Measurements from ENCODE around the gene SULT2A1.
A peak's percentile ranks its signal among the peaks of the same experiment; 100 is the strongest.

Gene SULT2A1

DNA sequence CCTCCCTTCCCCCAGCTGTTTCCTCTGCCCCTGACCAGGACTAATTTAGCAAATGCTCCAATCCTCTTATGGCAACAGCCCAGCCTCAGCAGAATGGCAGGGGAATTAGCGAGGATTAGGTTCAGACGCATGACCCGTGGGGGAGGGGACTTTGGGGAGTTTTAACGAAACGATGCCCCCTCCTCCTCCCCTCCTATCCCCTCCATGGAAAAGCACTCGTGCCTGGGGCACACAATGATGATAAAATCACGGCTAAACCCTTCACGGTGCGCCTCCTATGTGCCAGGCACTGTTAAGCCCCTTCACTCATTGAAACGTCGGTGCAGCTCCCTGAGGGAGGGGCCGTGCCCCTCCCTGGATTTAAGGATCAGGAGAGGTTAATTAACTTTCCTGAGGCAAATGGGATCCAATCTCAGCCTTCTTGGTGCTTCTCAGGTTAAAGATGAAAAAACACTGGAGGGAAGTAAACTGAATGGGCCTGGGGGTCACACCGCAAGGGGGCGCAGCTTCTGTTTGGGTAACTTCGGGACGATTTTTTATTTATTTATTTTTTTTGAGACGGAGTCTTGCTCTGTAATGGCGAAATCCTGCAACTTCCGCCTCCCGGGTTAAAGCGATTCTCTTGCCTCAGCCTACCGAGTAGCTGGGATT, 37.2 kb downstream of the SULT2A1 start:
- Mint-ChIP-seq H3K27ac (no peak overlapping the region), H3K4me3 (no peak overlapping the region), H3K4me1 (peaks cover 17% of the 10 kb centered on the region), H3K36me3 (no peaks in the 10 kb centered on the region), H3K9me3 (no peaks in the 10 kb centered on the region), H3K27me3 (peaks cover 63% of the 10 kb centered on the region)
- peak; percentile 55 for DNase-seq
- CTCF ChIA-PET, result interaction anchor here (1.0 to 1.5 kb wide), 4 partner anchors 9 to 22 kb away, joined by 3 to 6 read pairs (median 4); no protein-coding TSS in a partner anchor

GRCh38 chr19:47848425-47848822, 37.7 kb downstream of the SULT2A1 start:
- CTCF ChIA-PET, result interaction anchor here (1.1 to 1.5 kb wide), 2 partner anchors 15 to 21 kb away, joined by 3 to 6 read pairs; no protein-coding TSS in a partner anchor
- H3K36me3 Mint-ChIP-seq, result no peaks in the 10 kb centered on the region
- no peak overlapping the region for H3K27ac Mint-ChIP-seq
- H3K4me1 Mint-ChIP-seq, result peaks cover 14% of the 10 kb centered on the region
- H3K9me3 Mint-ChIP-seq, result no peaks in the 10 kb centered on the region
- H3K4me3 Mint-ChIP-seq, result no peak overlapping the region
- no peak for DNase-seq
- H3K27me3 Mint-ChIP-seq, result peaks cover 60% of the 10 kb centered on the region

- Mint-ChIP-seq H3K36me3 (no peaks in the 10 kb centered on the region), H3K27ac (no peak overlapping the region), H3K4me1 (no peaks in the 10 kb centered on the region), H3K4me3 (no peak overlapping the region), H3K9me3 (no peaks in the 10 kb centered on the region), H3K27me3 (peaks cover 26% of the 10 kb centered on the region)
- no peak for DNase-seq
- CTCF ChIA-PET, result no interaction called here
Measured at GRCh38 chr19:47842941-47843340, 43.2 kb downstream of the SULT2A1 start.

DNA sequence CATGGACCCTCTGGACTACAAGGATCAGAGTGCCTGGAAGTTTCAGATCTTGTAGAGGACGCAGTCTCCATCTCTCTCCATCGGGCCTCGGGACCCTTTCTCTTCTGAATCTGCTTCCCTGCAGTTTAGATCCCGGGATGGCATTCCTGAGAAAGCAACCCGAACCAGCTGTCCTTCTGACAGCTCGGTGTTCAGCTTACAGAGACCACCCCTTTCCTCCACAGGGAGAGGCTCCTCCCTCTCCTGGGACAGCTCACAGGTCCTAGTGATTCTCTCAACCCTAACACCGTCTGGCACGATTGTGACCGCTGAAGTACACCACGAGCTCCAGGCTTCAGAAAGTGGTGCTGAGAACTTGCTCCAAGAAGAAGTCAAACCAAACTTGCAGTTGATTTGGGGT, 46.2 kb downstream of the SULT2A1 start:
- Mint-ChIP-seq H3K4me3 (no peak overlapping the region), H3K27me3 (peaks cover 18% of the 10 kb centered on the region), H3K4me1 (no peaks in the 10 kb centered on the region), H3K9me3 (no peaks in the 10 kb centered on the region), H3K27ac (no peak overlapping the region), H3K36me3 (no peaks in the 10 kb centered on the region)
- no peak for DNase-seq
- CTCF ChIA-PET, result interaction anchor here (1.6 kb wide), 1 partner anchor 10 kb away, joined by 4 read pairs; no protein-coding TSS in a partner anchor

DNA sequence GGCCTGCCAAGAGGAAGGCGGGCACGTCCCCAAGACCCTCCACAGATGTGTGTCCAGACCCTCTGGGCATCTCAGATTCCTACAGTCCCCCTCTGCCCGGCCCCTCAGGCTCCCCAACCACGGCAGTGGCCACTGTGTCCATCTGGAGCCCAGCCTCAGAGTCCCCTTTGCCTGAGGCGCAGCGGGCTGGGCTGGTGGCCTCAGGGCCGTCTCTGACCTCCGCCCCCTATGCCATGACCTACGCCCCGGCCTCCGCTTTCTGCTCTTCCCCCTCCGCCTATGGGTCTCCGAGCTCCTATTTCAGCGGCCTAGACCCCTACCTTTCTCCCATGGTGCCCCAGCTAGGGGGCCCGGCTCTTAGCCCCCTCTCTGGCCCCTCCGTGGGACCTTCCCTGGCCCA, 46.7 kb downstream of the SULT2A1 start:
- DNase-seq, result no peak
- no peaks in the 10 kb centered on the region for H3K9me3 Mint-ChIP-seq
- H3K4me1 Mint-ChIP-seq, result no peaks in the 10 kb centered on the region
- H3K27me3 Mint-ChIP-seq, result peaks cover 18% of the 10 kb centered on the region
- CTCF ChIA-PET, result interaction anchor here (1.6 kb wide), 1 partner anchor 10 kb away, joined by 4 read pairs; no protein-coding TSS in a partner anchor
- no peak overlapping the region for H3K4me3 Mint-ChIP-seq
- no peaks in the 10 kb centered on the region for H3K36me3 Mint-ChIP-seq
- no peak overlapping the region for H3K27ac Mint-ChIP-seq

GRCh38 chr19:47836038-47836437, 50.1 kb downstream of the SULT2A1 start:
- CTCF ChIA-PET, result no interaction called here
- Mint-ChIP-seq H3K4me1 (no peaks in the 10 kb centered on the region), H3K36me3 (no peaks in the 10 kb centered on the region), H3K27ac (no peak overlapping the region), H3K27me3 (no peaks in the 10 kb centered on the region), H3K4me3 (no peak overlapping the region), H3K9me3 (no peaks in the 10 kb centered on the region)
- DNase-seq, result no peak

DNA sequence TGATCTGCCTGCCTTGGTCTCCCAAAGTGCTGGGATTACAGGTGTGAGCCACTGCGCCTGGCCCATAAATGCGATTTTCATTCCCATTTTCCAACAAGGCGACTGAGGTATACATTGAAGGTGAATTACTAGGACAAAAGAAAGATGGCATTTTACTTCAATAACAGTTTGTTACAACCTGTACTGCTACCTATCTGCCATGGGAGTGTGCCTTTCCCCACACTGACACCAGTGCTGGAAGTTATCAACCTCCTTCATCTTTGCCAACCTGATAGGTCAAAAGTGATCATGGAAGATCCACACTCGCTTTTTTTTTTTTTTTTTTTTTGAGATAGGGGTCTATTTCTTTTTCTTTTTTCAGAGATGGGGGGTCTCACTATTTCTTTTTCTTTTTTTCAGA, 53.4 kb downstream of the SULT2A1 start:
- no peaks in the 10 kb centered on the region for H3K9me3 Mint-ChIP-seq
- no peaks in the 10 kb centered on the region for H3K4me1 Mint-ChIP-seq
- CTCF ChIA-PET, result no interaction called here
- no peak overlapping the region for H3K27ac Mint-ChIP-seq
- no peaks in the 10 kb centered on the region for H3K36me3 Mint-ChIP-seq
- H3K4me3 Mint-ChIP-seq, result no peak overlapping the region
- no peaks in the 10 kb centered on the region for H3K27me3 Mint-ChIP-seq
- no peak for DNase-seq

DNA sequence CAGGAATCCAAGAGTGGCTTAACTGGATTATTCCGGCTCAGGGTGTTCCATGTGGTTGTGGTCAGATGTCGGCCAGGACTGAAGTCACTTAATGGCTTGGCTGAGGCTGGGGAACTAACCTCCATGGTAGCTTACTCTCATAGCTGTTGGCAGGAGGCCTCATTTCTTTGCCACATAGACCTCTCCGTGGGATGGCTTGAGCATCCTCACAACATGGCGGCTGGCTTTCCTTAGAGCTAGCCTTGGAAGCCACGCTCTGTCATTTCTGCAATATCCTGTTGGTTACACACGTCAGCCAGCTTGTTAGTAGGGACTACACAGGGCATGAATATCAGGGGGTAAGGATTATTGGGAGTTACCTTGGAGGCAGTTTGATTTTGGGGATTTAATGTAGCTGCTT, 59.3 kb downstream of the SULT2A1 start:
- Mint-ChIP-seq H3K9me3 (no peaks in the 10 kb centered on the region), H3K27me3 (peaks cover 13% of the 10 kb centered on the region), H3K4me1 (no peaks in the 10 kb centered on the region), H3K36me3 (no peaks in the 10 kb centered on the region), H3K4me3 (no peak overlapping the region), H3K27ac (no peak overlapping the region)
- DNase-seq, result no peak
- CTCF ChIA-PET, result interaction anchor here (1.1 to 1.6 kb wide), 2 partner anchors 12 to 23 kb away, joined by 3 read pairs; no protein-coding TSS in a partner anchor

- Mint-ChIP-seq H3K36me3 (no peaks in the 10 kb centered on the region), H3K27ac (no peak overlapping the region), H3K9me3 (no peaks in the 10 kb centered on the region), H3K27me3 (peaks cover 37% of the 10 kb centered on the region), H3K4me1 (peaks cover 3% of the 10 kb centered on the region), H3K4me3 (no peak overlapping the region)
- DNase-seq, result no peak
- CTCF ChIA-PET, result no interaction called here
Measured at GRCh38 chr19:47824396-47824795, 61.7 kb downstream of the SULT2A1 start.

DNA sequence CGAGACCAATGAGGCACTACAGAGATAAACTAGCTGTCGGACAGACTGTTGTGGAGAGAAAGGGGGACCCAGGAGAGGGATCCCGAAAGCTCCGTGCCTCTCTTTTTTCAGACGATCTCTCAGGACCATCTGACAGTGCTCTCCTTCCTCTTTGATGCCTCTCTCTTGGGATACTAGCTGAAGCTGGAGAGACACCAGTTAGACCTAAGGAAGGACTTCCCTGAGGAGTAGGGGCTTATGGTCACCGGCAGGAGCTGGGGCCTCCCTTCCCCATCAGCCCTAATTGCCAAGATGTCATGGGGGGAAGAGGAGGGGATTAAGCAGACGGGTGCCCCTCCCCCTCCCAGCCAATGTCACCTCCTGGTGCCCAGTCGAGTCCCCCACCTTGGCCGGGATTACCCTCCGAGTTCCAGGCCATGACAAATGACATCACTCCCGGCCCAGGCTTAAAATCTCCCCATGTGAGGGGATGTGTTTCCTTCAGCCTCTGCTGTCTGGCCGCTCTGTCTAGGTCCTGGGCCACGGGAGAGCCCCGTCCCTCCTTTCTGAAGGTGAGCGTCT, 64.6 kb downstream of the SULT2A1 start, which contains the start of gene CRX:
TSS of gene CRX (plus strand) at position 478 of the 561 bp plus-strand sequence. CDS start 12,507 bp downstream, outside the sequence.
- Mint-ChIP-seq H3K27ac (no peak within 1 kb of the TSS), H3K9me3 (no peaks in the 10 kb centered on the region), H3K27me3 (peaks cover 45% of the 10 kb centered on the region), H3K36me3 (no peaks in the 10 kb centered on the region), H3K4me3 (no peak within 1 kb of the TSS), H3K4me1 (peaks cover 3% of the 10 kb centered on the region)
- CTCF ChIA-PET, result no interaction called here
- no peak for DNase-seq

Measured in activated naive CD4-positive, alpha-beta T cell treated with anti-CD3 and anti-CD28 coated beads, Interleukin-2, amount 10 ng/mL, durations not matched to agents 7 days and 5 days (primary cell).